ENCODE results near the gene G6PC1.
"Not testable (repeated sequence)": the region's sequence is repeated elsewhere in the genome, so short reads cannot be mapped to it uniquely, and the experiment has no call there.

GRCh38 chr17:42856093-42856492 lies 44.5 kb upstream of the G6PC1 start:
- not testable (repeated sequence) for TF ChIP-seq EP300 (conservative IDR thresholded peaks at IDR 0.05; ENCODE audit: poor library complexity, severe bottlenecking); CTCF (IDR thresholded peaks at IDR 0.05; ENCODE audit: poor library complexity, severe bottlenecking); EZH2 (IDR thresholded peaks at IDR 0.05; ENCODE audit: borderline replicate concordance, insufficient read depth, low read length, poor library complexity, severe bottlenecking); POLR2AphosphoS5 (IDR thresholded peaks at IDR 0.05); SMC3 (conservative IDR thresholded peaks at IDR 0.05; ENCODE audit: poor library complexity); TAF1 (IDR thresholded peaks at IDR 0.05; ENCODE audit: low read depth)
